Stimulated activated CD8-positive, alpha-beta memory T cell treated with anti-CD3 and anti-CD28 coated beads, Interleukin-7, amount 100 ng/mL, for 48 hours (primary cell): Measurements from ENCODE around the gene DCLRE1B.

Source experiments
- DNase-seq, 2 donors: peaks; one replicate each; pipeline ENCODE4 v3.0.0-alpha.2; 2020; ENCODE audit warnings: low read depth in 1 of 2; ENCODE audit errors: extremely low read depth in 1 of 2

The DCLRE1B gene

GRCh38 chr1:113904674-113905434 is at the start of gene DCLRE1B, which contains the start of gene AP4B1:
TSS of gene DCLRE1B (plus strand) at chr1:113905326. CDS start at chr1:113905587, 261 bp downstream.
TSS of gene AP4B1 (minus strand) at chr1:113904799. CDS start at chr1:113904717, 82 bp downstream.
- peak; percentile 98 to 99 for DNase-seq

- DNase-seq = no peak
Measured at GRCh38 chr1:113855630-113856400, 49.3 kb upstream of the DCLRE1B start.

DNA sequence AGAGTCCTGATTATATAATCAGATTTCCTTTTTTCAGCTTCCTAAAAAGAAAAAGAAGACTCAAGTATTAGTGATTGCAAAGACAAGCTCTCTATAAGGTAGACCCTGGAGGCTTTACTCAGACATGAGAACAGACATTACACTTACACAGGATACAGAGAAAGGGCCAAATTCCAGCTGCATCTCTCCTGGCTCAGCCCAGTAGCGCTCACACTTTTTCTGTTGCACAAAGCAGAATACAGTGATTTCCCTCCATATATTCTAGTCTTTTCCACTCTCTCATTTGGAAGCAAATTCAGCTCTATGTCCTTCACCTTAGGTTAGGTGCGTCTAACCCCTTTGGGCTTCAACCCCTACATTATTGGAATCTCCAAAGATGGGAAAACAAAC is 48.7 kb upstream of the DCLRE1B start:
- no peak for DNase-seq

DNA sequence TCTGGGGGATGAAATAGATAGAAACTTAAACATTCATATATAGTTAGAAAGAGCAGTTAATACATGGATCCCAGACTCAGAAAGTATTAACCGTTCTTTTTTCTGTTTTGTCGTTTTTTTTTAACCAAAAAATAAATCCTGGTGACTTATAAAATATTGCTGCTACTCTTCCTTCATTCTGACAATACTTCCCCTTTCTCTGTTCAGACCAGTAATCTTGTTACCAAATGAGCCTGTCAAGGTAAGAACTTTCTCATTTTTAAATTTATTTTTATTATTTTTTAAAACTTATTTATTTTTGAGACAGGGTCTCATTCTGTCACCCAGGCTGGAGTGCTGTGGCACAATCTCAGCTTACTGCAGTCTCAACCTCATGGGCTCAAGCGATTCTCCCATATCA is 47.4 kb upstream of the DCLRE1B start:
- no peak for DNase-seq

GRCh38 chr1:113858418-113858817 is 46.7 kb upstream of the DCLRE1B start:
- no peak for DNase-seq

GRCh38 chr1:113858982-113859381 is 46.1 kb upstream of the DCLRE1B start:
- no peak for DNase-seq

DNA sequence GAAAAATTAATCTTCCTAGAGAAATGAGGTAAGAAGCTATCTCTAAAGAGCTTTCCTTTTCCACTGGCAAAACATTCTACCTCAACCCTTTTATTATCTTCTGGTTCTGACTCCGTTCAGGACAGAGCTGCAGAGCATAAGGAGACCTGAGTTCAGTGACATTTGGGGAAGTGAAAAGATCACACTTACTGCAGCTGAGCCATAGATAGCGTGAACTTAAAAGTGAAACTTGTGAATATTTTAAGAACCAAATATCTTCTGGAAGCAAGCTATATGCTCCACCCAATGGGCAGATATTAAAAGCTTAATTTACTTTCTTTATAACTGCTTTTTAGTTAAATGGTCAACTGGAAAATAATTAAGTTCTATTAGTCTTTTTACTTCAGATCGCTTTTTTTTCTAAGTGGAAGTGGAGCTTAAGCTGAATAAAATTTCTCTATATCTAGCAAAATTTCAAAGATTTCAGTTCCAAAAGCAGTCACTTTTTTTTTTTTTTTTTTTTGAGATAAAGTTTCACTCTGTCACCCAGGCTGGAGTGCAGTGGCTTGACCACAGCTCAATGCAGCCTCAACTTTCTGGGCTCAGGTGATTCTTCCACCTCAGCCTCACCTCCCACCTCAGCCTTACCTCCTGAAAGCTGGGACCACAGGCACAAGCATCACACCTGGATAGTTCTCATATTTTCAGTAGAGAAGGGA is 45.5 kb upstream of the DCLRE1B start:
- no peak for DNase-seq

DNA sequence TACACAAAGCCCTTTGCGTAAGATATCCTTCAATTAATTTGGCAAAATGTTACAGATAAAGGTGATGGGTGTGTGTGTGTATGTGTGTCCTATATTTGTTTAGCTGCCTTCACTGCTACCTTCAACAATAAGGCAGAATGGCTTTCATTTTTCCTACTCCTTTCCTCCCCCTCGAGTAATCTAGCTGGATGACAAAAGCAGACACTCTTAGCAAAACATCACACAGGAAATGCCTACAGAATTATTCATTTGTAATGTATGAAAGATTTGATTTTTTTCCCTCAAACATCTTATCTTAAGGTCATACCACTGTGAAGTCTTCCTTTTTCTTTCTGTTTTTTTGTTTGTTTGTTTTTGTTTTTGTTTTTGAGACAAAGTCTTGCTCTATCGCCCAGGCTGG is 44.2 kb upstream of the DCLRE1B start:
- DNase-seq = no peak

DNA sequence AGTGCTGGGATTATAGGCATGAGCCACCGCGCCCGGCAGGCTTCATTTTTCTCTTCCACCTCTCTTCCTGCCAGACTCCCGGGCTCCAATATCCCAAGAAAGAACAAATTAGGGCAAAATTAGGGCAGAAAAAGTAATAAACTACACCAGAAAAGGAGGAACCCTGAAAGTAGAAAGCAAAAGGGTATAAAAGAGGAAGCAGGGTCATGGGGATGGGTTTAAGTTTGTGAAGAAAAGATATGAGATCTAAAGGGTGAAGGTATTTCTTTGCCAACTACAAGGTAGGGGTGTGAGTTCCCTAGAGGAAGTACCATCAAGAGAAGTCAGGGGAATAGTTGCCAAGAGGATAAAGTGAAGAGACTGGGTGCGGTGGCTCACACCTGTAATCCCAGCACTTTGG is 43.5 kb upstream of the DCLRE1B start:
- no peak for DNase-seq

DNA sequence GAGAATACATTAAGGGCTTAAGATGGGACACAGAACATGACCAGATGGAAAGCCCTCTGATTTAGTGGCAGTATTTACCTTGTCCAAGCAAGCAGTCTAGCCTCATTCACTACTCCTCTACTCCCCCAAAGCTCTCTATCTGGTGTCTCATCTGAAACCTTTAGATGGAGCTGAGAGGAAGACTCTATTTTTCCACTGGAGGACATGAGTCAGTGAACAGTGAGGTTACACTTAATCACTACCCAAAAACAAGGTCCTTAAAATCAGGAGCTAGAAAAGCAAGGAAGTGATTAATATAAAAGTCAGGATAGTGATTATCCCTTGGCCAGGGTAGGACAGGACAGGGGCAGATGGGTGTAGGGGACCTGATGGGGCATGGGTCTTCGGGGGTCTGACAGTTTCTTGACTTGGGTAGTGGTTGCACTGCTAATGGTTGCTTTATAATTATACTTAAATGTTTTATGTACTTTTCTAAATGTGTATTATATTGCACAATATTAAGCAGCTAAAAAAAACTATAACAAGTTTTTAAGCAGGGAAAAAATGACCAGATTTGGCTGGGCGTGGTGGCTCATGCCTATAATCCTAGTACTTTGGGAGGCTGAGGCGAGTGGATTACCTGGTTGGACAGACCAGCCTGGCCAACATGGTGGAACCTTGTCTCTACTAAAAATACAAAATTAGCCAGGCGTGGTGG is 36.6 kb upstream of the DCLRE1B start:
- no peak for DNase-seq

DNA sequence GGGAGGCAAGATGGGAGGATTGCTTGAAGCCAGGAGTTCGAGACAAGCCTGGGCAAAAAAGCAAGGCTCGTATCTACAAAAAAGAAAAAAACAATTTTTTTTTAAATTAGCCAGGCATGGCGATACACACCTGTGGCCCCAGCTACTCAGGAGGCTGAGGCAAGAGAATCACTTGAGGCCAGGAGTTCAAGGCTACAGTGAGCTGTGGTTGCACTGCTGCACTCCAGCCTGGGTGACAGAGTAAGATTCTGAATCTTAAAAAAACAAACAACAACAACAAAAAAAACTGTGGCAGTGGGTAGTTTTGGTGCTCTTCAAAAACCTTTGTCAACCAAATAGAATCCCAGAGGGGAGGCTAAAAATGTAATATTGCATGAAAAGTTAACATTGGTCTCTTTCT is 34.3 kb upstream of the DCLRE1B start:
- DNase-seq = no peak

DNA sequence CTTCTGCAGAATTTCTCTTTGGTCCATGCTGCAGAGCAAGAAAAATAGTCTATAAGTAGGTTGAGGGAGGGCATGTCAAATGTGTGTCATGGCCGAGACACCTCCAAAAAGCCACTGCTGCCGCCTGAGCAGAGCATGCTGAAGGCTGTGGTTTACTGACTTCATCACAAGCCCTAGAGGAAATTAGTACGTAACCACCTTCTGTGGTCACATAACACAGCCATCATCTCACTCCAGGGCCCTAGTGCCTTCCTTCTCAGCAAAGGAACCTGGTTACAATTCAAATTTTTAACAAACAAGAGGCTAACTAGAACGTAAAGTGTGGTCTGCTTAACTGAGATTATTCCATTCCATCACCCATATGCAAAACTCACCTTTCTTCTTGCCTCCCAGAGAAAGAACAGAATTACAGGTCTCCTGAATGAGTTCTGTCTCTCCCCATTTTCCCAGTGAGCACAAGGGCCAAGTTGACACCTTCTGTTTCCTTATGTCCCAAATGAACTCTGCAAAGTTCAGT is 33.5 kb upstream of the DCLRE1B start, which contains the start of gene PTPN22:
Gene PTPN22, minus strand, starts transcription at position 116 of the 517 bp plus-strand sequence.
- DNase-seq = peak; percentile 49 to 86

DNA sequence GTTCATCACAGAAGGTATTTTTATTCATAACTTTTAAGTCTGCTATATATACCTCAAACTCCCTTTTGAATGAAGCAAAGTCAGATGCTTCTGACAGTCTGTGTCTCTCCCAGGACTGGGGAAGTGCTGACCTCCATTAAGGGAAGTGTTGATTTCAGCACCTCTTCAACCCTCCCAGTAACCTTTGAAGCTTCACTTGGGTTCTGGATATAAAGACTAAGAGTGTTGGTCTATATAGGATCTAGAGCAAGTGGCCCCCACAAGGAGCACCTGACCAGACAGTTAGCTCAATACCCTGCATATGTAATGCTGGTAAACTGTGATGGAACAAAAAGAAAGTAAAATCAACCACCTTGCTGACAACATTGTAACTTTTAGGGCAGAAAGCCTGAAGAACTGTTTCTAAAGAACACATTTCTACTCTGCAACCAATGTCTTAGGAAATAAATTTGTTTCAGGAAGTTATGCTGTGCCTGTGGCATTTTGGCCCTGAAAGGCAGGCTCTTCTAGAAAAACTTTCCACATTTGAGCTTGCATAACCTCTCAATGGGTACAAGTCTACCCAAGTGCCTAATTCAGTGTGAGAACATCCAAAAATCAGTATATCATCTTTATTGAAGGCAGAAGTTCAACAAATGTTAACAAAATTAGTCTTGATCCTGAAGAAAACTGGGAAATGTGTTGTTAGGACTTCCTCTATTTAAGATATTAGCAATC is 32.7 kb upstream of the DCLRE1B start:
- DNase-seq = no peak

- no peak for DNase-seq
Measured at GRCh38 chr1:113874012-113874879, 30.9 kb upstream of the DCLRE1B start.

DNA sequence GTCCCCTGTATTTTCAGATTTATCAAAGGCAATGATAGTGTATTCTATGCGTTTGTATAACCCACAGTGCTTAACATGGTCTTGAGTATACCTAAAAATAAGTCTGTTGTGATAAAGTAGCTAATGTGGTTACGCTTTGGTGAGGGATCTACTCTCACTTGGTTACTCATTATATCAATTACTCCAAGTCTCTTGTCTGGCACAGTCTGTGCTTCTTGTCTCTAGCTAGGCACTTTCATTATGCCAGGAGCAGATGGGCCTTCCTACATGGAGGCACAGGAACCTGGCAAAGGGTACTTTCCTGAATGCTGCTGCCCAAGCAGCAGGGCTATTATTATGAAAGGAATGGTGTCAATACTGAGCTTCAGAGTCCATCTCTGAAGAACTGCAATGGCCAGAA is 29.4 kb upstream of the DCLRE1B start:
- DNase-seq = no peak

GRCh38 chr1:113876176-113876575 is 28.9 kb upstream of the DCLRE1B start:
- no peak for DNase-seq

DNA sequence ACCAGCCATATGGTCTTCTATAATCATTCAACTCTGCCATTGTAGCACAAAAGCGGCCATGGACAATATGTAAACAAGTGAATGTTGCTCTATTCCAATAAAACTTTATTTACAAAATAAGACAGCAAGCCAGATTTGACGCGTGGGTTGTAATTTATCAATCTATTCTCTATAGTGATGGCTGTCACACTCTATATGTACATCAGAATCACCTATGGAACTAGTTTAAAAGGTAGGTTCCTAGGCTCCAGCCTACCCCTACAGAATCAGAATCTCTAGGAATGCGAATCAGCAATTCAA is 25.4 kb upstream of the DCLRE1B start:
- DNase-seq = no peak

DNA sequence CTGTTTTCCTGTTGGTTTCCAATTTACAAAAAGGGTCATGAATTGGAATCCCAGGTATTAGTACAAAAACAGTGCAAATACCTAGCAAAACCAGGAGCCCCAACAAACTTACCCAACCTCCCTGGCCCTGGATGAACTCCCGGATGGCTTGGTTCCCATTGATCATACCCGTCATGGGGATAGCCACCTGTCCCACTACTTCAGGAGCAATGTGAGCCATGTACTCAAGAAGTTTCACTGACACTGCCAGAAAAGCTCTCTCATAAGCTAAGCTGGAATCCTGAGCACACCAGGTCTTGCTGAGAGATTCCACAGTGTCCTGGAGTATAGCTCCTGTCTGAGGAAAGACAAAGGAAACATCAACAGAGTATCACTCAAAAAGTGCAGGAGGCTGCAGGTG is 23.5 kb upstream of the DCLRE1B start:
- DNase-seq = no peak
